NCI-H1105 (cell line): Measurements from ENCODE around the gene MRGPRE.

Experiments
- DNase-seq: peaks from one replicate; lab custom pipeline; 2025; lab: John Stamatoyannopoulos, UW

The MRGPRE gene

DNA sequence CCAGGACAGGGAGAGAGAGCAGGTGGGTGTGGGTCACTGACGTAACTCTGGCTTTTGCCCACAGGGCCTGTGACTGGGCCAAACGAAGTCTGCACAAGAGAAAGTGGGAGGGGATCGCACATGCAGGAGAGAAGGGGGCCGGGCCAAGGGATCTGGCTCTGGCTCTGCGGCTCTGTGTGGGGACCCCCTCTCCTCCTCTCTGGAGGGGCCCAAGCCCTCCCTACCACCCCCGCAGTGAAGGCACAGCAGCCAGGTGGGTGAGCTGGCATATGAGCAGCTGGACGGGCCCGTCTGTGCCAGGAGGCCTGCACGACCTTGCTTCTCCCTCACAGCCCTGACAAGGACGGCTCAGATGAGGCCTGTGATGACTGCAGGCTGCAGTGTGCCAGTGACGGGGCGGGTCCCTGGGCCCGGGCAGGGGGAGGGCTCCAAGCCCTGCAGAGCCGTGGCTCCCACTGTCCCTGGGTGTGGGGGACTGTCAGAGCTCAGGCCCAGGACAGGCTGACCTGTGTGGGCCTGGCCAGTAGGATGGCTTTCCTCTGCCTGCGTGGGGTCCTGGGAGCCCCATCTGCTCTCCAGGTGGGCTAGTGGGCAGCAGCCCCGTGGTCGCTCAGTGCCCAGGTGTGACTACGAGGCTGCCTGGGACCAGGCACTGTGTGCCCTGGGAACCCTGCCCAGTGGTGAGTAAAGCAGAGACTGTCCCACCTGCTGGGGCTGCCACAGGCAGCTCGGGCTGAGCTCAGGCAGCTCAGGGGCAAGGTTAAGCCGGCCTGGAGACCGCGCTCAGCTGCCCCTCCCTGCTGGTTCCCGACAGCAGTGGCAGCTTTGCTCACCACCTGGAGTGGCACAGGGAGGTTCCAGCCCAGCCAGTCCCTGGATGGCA, 35.8 kb downstream of the MRGPRE start:
- DNase-seq: no peak

DNA sequence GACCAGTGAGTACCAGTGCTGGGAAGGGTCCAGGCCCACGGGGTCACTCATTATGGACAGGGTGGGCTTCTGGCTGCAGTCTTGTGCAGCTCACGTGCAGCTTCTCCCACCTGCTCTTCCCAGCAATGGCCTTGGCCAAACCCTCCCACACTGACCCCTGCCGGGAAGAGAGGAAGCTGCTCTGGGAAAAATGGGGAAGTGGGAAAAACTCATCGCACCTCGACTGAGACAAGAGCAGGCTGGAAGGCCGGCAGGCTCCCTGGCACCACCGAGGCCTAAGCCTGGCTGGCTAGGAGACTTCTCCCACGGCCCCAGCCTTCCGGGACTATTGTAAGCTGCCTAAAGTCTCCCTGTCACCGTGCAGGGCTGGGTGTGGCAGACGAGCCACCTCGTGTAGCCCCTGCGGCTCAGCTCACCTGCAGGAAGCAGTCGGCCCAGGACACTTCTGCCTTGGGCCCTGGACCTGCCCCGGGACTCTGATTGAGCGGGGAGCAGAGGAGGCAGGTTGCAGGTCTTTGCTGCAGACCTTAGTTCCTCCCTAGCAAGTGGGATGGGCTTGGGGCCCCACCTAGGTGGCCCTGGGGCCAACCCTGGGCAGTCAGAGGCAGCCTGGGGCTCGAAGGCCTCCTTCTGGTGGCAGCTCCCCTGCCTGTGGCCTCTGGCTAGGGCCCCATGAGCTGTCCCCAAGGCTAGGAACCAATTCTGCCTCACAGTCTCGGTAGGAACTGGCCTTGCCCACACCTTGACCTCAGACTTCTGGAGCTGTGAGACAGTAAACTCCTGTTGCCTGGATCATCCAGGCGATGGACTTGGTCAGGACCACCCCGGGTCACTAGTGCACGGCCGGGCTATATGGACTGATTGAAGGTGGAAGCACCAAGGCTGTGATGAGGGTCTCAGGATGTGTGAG, 36.7 kb downstream of the MRGPRE start:
- no peak for DNase-seq

DNA sequence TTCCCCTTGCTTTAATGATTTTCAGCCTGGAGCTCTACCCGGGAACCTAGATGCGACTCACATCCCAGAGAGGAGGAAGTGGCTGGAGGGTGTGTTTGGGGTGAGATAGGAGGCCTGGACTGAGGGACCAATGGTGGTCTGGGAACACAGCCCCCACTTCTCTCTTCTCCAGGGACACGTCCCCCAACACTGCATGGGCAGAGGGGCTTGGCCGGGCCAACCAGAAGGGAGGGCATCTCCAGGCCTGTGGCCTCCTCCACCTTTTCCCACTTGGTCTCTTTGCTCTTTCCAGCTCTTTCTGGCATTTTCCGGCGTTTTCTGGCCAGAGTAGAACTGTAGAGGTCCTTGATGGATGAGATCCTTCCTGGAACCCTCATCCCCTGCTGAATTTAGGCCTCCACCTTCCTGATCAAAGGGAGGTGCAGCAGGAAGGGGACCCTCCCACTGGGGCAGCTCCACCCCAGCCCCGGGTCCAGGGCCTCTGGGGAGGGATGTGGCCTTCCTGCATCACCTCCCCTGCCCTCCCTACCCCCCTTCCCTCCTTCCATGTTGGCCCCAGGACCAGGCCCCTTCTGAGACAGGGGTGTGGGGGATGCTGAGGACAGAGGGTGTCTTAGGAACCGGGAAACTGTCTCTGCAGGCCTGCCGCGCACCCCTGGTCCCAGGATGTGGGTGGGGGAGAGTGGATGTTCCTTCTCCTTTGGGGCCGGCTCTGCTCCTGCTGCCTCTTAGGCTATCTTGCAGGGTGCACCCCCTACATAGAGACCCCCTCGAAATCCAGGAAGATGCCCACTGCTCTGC, 38.0 kb downstream of the MRGPRE start:
- no peak for DNase-seq

DNA sequence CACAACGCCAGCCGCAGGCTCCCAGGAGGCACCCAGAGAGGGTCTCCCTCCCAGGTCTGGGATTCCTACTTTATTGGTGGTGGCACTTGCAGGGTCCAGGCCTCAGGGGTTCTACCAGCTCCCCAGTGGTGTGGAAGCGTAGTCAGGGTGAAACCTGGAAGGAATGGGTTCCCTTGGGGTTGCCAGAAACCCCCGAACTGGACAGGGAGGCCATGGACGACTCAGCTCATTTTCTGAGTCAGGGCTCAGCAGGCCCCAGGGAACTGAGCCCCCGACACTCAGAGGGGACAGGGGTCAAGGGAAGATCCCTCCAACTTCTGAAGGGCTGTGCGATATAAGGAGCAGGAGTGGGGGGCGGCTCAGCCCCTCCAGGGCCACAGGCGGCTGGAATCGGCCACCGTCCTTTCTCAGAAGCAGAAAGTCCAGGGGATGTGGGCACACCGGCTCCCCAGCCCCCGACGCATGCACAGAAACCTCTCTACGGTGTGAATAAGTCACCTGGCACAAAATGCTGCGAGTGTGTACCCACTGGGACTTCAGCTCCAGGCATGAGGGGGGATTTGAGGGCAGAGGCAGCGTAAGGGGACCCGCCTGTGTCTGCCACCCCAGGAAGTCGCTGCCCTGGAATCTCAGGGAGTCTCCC, 38.7 kb downstream of the MRGPRE start:
- DNase-seq: no peak

DNA sequence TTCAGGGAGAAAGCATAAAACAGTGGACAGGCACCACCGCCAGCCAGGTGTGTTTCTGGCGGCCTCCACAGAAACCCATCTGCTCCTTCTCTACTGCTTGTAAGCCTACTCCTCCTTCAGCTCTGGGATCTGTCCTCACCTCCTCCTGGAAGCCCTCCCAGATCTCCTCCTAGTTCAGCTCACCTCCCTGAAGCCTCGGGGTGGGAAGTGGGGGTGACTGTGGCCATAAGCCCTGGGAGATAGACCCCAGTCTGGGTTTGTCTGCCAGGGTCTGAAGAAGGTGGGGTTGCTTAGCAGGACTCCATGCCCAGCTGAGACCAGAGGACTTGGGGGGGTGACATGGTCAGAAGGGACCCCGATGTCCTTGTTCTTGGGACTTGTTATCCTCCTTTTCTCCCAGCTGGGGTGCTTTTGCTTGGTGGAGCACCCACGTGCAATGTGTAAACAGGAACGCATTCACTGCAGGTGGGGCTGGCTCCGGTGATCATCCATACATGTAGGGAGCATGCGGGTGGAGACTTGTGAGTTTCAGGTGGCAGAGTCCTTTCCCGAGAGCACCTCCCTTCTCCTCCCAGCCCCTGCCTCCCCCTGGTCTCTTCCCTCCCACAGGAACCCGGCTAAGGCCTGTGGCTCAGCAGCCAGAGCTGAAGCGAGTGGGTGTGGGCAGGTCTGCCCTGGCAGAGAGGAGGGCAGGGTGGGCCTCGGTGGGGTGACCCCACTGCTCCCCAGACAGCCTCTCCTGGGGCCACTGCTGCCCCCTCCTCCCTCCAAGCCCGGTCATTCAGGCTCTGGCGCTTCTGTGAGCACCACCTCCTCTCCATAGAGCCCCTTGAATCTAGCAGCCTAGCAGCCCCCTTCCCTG, 39.5 kb downstream of the MRGPRE start:
- no peak for DNase-seq

DNA sequence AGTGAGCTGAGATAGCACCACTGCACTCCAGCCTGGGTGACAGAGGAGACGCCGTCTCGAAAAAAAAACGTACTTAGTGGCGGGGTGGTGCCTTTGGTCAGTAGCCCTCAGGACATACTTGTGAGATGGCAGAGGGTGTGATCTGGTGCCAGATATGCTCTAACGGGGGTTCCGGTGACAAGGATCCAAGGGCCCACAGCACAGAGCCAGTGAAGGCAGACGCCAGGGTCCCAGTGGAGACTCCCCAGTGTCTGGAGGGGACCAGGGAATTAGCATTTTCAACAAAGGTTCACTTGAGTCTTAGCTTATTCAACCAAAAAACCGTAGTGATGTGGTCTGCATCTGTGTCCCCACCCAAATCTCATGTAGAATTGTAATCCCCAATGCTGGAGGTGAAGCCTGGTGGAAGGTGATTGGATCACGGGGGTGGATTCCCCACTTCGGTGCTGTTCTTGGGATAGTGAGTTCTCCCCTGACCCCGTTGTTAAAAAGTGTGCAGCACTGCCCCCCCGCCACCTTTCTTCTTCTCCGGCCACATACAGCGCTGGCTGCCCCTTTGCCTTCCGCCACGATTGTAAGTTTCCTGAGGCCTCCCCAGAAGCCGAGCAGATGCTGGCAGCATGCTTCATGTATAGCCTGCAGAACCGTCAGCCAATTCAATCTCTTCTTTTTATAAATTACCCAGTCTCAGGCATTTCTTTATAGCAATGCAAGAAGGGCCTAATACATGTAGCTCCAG, 40.5 kb downstream of the MRGPRE start:
- no peak for DNase-seq

DNA sequence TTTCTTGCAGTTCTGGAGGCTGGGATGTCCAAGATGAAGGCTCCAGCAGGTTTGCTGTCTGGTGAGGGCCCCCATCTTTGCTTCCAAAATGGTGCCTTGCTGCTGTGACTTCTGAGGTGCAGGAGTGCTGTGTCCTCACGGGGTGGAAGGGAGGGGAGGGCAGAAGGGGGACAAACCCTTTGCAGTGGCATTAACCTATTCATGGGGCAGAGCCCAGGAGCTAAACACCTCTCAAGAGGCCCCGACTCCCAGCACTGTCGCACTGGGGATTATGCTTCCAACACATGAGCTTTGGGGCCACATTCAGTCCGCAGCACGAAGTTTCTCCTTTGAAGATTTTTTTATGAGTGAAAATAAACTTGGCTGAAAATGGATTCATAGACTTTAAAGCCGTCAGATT, 41.6 kb downstream of the MRGPRE start:
- no peak for DNase-seq

DNA sequence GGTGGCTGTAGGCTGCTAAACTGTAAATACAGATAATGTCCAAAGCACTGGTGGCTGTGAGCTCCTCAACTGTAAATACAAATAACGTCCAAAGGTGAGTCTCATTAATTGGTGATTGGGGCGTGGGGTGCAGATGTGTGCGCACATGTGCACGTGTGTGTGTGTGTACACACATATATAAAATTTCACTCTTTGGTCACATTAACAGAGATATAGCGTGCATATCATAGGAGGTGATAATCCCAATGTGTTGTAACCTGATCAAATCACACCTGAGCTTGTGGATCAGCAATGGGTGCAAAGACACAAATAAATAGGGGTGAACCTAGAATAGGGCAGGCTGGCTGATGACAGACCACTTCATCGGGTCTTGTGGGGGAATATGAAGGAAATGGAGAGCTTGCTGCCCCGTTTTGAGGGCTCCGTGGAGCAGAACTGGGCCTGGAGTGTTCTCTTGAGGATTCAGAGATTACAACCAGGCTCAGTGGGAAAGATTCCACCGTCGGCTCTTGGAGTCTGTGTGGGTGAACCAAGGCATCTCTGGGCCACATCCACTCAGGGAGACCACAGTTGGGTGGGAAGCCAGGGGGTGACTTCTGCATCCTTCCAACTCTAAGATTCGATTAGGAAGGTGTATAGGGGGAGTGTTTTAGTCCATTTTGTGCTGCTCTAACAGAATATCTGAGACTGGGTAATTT, 42.2 kb downstream of the MRGPRE start:
- DNase-seq: no peak

DNA sequence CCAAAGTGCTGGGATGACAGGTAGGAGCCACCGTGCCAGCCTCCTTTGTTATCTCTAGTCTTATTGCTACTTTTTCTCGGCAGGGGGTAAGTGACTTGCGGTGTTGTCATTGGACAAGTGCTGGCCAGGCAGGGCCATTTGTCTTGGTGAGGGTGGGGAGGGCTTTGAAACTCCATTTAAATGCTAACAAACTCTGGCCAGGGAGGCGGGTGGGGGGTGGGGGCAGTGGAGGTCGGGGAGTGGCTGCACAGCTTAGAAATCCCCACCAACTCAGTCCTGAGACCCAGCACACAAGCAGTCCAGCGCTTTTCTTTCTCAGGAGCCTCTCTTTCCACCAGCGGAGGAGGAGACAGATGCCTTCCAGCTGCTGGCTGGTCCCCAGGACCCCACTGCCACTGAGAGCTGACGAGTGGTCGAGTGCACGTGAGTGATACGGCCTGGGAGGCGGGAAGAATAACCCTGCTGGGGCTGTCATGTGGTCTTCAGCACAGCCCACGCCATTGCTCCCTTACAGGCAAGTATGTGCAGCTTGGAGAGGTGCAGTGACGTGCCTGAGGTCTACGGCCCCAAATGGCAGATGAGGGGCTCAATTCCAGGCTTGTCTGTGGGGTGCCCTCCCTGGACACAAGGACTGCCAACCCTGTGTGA, 42.9 kb downstream of the MRGPRE start:
- no peak for DNase-seq

DNA sequence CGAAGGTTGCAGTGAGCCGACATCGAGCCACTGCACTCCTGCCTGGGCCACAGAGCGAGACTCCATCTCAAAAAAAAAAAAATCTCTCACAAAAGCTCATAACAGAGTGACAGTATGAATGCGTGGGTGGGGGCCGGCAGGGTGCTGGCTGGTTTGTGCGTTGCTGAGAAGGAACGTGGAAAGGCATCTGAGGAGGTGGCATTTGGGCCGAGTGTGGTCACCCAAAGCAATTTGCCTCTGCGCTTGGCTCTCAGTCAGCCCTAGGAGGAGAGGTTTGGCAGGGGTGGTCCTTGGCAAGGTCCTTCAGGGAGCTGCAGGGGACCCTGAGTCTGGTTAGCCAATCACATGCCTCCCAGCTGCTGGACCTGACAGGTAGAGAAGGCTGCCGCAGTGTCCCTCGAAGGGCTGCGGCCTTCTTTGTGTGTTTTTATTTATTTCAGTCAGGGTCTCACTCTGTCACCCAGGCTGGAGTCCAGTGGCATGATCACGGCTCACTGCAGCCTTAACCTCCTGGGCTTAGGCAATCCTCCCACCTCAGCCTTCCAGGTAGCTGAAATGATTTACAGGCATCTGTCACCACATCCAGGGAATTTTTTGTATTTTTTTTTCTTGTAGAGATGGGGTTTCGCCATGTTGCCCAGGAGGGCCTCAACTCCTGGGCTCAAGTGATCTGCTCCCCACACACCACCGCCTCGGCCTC, 43.6 kb downstream of the MRGPRE start:
- DNase-seq: no peak

DNA sequence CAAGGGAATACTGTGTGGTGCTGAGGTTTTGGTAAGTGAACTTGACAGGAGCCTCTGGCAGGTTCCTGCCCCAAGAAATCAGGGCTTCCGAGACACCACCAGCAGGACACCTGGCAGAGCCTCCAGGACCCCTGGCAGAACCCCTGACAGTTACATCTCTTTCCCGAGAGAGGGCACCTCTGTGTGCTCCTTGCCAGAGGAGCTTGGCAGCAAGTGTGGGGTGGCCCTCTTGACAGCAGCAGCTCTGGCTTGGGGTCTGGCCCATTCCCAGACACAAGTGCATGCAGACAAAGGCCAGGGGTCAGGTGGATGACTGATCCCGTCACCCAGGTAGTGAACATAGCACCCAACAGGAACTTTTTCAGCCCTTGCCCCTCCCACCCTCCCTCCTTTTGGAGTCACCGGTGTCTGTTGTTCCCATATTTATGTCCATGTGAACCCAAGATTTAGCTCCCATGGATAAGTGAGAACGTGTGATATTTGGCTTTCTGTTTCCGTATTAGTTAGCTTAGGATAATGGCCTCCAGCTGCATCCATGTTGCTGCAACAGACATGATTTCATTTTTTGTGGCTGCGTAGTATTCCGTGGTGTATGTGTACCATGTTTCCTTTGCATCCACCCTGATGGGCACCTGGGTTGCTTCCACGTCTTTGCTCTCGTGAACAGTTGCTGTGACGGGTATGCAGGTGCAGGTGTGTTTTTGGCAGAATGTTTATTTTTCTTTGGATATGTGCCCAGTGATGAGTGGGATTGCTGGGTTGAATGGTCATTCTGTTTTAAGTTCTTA, 45.9 kb downstream of the MRGPRE start:
- no peak for DNase-seq

DNA sequence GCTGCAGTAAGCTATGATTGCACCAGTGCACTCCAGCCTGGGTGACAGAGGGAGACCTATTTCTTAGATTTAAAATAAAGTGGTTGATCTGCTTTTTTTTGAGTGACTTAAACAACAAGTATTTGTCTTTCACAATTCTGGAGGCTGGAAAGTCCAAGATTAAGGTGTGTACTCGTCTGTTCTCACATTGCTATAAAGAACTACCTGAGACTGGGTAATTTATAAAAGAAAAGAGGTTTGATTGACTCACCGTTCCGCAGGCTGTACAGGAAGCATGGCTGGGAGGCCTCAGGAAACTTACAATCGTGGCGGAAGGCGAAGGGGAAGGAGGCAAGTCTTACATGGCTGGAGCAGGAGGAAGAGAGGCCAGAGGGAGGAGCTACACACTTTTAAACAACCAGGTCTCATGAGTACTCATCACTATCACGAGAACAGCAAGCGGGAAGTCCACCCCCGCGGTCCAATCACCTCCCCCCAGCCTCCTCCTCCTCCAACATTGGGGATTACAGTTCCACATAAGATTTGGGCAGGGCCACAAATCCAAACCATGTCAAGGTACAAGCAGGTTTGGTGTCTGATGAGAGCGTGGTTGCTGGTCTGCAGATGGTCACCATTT, 47.4 kb downstream of the MRGPRE start:
- DNase-seq: no peak

DNA sequence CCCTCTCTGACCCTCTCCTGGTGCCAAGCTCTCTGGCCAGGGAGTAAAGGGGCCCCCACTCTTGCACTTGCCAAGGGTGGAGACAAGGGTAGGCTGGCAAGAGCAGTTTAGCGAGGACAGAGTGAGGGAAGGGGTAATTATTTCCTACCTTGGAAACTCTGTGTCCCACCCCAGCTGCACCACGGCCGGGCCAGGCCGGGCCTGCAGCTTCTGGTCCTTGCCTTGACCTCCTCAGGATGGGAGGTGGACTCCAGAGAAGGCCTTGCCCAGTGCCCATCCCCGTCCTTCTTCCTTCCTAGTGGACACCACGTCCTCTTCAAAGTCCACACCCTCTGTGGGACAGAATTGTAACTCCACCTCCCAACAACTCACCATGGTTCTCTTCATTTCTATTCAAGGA, 48.7 kb downstream of the MRGPRE start:
- no peak for DNase-seq

DNA sequence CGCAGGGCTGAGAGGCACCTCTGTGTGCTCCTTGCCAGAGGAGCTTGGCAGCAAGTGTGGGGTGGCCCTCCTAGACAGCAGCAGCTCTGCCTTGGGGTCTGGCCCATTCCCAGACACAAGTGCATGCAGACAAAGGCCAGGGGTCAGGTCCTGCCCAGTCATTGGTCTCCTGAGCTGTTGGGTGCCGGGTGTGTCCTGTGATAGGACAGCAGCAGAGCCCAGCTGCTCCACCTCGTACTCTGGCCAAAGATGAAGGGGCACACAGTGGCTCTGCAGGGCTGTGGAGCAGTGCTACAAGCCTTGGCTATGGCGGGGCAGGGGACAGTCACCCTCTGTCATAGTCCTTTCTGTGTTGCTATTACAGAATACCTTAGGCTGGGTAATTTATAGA, 49.8 kb downstream of the MRGPRE start:
- no peak for DNase-seq

DNA sequence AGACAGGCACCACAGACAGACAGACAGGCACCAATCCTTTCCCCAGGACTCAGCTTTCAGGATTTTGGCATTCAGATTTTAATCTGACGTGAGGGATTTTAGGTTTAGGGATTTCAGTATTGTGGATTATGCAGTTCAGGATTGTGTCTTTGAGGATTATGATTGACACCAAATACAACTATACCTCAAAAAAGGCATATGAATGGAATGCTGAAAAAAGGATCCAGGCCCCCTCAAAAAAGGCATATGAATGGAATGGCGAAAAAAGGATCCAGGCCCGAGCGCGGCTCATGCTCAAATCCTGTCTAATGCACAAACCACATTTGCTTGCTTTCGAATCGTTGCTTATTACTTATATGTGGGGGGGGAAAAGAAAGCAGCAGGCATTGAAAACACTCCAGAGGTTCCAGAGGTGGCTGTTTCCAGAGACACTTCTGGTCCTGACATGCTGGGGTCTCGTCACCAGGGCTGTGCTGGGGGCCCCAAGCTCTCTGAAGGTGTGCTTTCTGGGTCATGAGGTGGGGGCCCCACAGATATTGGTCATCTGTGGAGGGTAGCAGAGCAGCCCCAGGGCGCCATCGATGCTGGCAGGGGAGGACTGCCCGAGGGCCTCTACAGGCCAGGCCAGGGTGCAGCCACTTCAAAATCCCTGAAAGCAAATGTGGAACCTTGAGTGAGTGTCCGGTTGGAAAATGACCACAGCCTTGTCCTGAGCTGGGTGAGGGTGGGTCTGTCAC, 50.3 kb downstream of the MRGPRE start:
- no peak for DNase-seq

DNA sequence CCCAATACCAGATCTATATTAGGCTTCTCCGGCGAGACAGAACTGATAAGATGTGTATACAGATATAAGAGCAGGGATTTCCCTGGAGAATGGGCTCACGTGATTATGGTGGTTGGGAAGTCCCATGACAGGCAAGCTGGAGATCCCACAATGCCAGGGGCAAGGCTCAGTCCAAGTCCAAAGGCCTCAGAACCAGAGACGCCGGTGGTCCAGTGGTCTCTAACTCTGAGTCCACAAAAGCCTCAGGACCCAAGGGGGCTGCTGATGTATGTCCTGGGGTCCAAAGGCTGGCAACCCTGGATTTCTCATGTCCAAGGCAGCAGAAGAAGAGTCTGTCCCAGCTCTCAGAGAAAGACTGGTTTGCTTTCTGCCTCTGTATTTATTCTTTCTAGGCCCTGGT, 51.3 kb downstream of the MRGPRE start:
- no peak for DNase-seq
